HCT116 (cell line): ENCODE data around the gene DNASE1L3.

Source experiments
- CTCF ChIP-seq, 3 experiments: fragments of 200-600 bp in 1 of 3; sonication (generic) in 1 of 3; IDR thresholded peaks in 2 of 3; conservative IDR thresholded peaks in 1 of 3; 2 replicates each; pipeline ENCODE4 v1.5.1; 2012 to 2017; ENCODE audit warnings: low read depth in 2 of 3, low read length in 2 of 3, antibody characterized with exemption in 1 of 3, borderline replicate concordance in 1 of 3, control low read depth in 1 of 3, mild to moderate bottlenecking in 1 of 3, mixed read lengths in 1 of 3, mixed run types in 1 of 3, moderate library complexity in 1 of 3; ENCODE audit not compliant: insufficient read depth in 1 of 3
- EZH2 ChIP-seq: fragments of 200-600 bp; sonication (generic); IDR thresholded peaks from 2 replicates; pipeline ENCODE4 v1.6.1; 2017; ENCODE audit warnings: antibody characterized with exemption, mixed run types
- EZH2phosphoT487 ChIP-seq: fragments of 200-600 bp; IDR thresholded peaks from 2 replicates; pipeline ENCODE4 v1.6.1; 2018; ENCODE audit warnings: antibody characterized with exemption, borderline replicate concordance
- FOSL1 ChIP-seq: IDR thresholded peaks from 2 replicates; pipeline ENCODE4 v1.6.1; 2012; ENCODE audit warnings: low read depth
- JUND ChIP-seq: IDR thresholded peaks from 2 replicates; pipeline ENCODE4 v1.6.1; 2012
- MAX ChIP-seq: IDR thresholded peaks from 2 replicates; pipeline ENCODE4 v1.6.1; 2012
- POLR2A ChIP-seq: IDR thresholded peaks from 2 replicates; pipeline ENCODE4 v1.7.0; 2011; ENCODE audit warnings: borderline replicate concordance; ENCODE audit not compliant: insufficient read depth, insufficient read length; ENCODE audit errors: extremely low read depth
- POLR2AphosphoS5 ChIP-seq: IDR thresholded peaks from 2 replicates; pipeline ENCODE4 v1.6.1; 2011; ENCODE audit warnings: mild to moderate bottlenecking, low read depth, low read length, moderate library complexity
- REST ChIP-seq: IDR thresholded peaks from 2 replicates; pipeline ENCODE4 v1.6.1; 2012; ENCODE audit warnings: low read depth
- SP1 ChIP-seq: IDR thresholded peaks from 2 replicates; pipeline ENCODE4 v1.6.1; 2012; ENCODE audit warnings: low read depth
- ZBTB33 ChIP-seq: IDR thresholded peaks from 2 replicates; pipeline ENCODE4 v1.6.1; 2011; ENCODE audit warnings: mild to moderate bottlenecking, low read length, moderate library complexity; ENCODE audit not compliant: insufficient replicate concordance; ENCODE audit errors: extremely low read depth

GRCh38 chr3:58207954-58208353 is 2.8 kb downstream of the DNASE1L3 start:
- TF ChIP-seq REST (no peak), CTCF (IDR thresholded peaks at IDR 0.05 in 2 of 3, conservative IDR thresholded peaks at IDR 0.05 in 1 of 3; ENCODE audit: borderline replicate concordance in 1 of 3, insufficient read depth in 1 of 3, low read depth in 2 of 3, low read length in 2 of 3) (no peak), ZBTB33 (no peak), JUND (no peak), MAX (no peak), EZH2 (no peak), POLR2AphosphoS5 (no peak), POLR2A (no peak), EZH2phosphoT487 (no peak), FOSL1 (no peak), SP1 (no peak)
